Keratinocyte (primary cell): ENCODE data around the gene TFDP2. TPM values are rescaled to one million over a fixed set of nuclear protein-coding genes. Genes with fewer than 3 reads are reported as not detected.
"Not testable (repeated sequence)": the region's sequence is repeated elsewhere in the genome, so short reads cannot be mapped to it uniquely, and the experiment has no call there.

Experiments
- DNase-seq: peaks from one replicate; pipeline ENCODE4 v3.0.0-alpha.2; 2011; ENCODE audit warnings: low read depth, missing footprints, low spot score
- FAIRE-seq: peaks from 2 replicates; lab custom pipeline; 2011; peaks lifted over from hg19 to GRCh38; lab: Jason Lieb, UNC
- H2AFZ ChIP-seq: 2 replicates; pipeline ENCODE4 v1.6.0; 2012; ENCODE audit warnings: low read length, control low read depth, inconsistent platforms; ENCODE audit not compliant: control insufficient read depth
- H3K27ac ChIP-seq: 2 replicates; pipeline ENCODE4 v1.5.1; 2011; ENCODE audit warnings: low read length; ENCODE audit not compliant: control insufficient read depth, insufficient read depth
- H3K27me3 ChIP-seq: 3 replicates; pipeline ENCODE4 v1.6.0; 2011; ENCODE audit warnings: low read length; ENCODE audit not compliant: control insufficient read depth, insufficient read depth; ENCODE audit errors: extremely low read depth
- H3K36me3 ChIP-seq, 2 experiments: 2 replicates in 1 of 2; 3 replicates in 1 of 2; pipeline ENCODE4 v1.5.1; 2011; ENCODE audit warnings: low read length in 2 of 2, mild to moderate bottlenecking in 1 of 2; ENCODE audit not compliant: control insufficient read depth in 2 of 2, insufficient read depth in 2 of 2; ENCODE audit errors: extremely low read depth in 1 of 2
- H3K4me1 ChIP-seq: 3 replicates; pipeline ENCODE4 v1.5.1; 2011; ENCODE audit warnings: low read length; ENCODE audit not compliant: control insufficient read depth, insufficient read depth; ENCODE audit errors: extremely low read depth
- H3K4me2 ChIP-seq: 3 replicates; pipeline ENCODE4 v1.6.0; 2011; ENCODE audit warnings: low read depth, low read length; ENCODE audit not compliant: control insufficient read depth, insufficient read depth; ENCODE audit errors: extremely low read depth
- H3K4me3 ChIP-seq, 3 experiments: fragments of 200-600 bp in 1 of 3; sonication (generic) in 1 of 3; 2 replicates in 2 of 3; 3 replicates in 1 of 3; pipeline ENCODE4 v1.5.1; 2011 to 2016; ENCODE audit warnings: low read length in 3 of 3, mild to moderate bottlenecking in 3 of 3, control low read depth in 2 of 3, inconsistent platforms in 1 of 3, low read depth in 1 of 3, mixed read lengths in 1 of 3, mixed run types in 1 of 3, moderate library complexity in 1 of 3; ENCODE audit not compliant: control insufficient read depth in 2 of 3, insufficient read depth in 2 of 3; ENCODE audit errors: extremely low read depth in 1 of 3
- H3K79me2 ChIP-seq: 2 replicates; pipeline ENCODE4 v1.6.0; 2012; ENCODE audit warnings: low read length; ENCODE audit not compliant: control insufficient read depth, insufficient read depth
- H3K9ac ChIP-seq: 3 replicates; pipeline ENCODE4 v1.6.0; 2011; ENCODE audit warnings: low read length; ENCODE audit not compliant: control insufficient read depth, insufficient read depth; ENCODE audit errors: extremely low read depth
- H3K9me1 ChIP-seq: 3 replicates; pipeline ENCODE4 v1.6.0; 2011; ENCODE audit warnings: low read length; ENCODE audit not compliant: control insufficient read depth, insufficient read depth; ENCODE audit errors: extremely low read depth
- H3K9me3 ChIP-seq: 2 replicates; pipeline ENCODE4 v1.5.1; 2012; ENCODE audit warnings: low read depth, low read length; ENCODE audit not compliant: control insufficient read depth
- H4K20me1 ChIP-seq: 3 replicates; pipeline ENCODE4 v1.6.0; 2011; ENCODE audit warnings: low read length; ENCODE audit not compliant: control insufficient read depth, insufficient read depth; ENCODE audit errors: extremely low read depth
- EZH2 ChIP-seq: IDR thresholded peaks from one replicate; pipeline ENCODE4 v1.6.1; 2012; ENCODE audit warnings: inconsistent platforms, mild to moderate bottlenecking, low read length, moderate library complexity
- dilution Hi-C: fragments of 300-500 bp; cut with MboI; formaldehyde crosslinking; loops from one replicate; pipeline ENCODE4 v1.7.0; 2020; ENCODE audit warnings: low sequenced_read_pairs; ENCODE audit not compliant: extremely low pct_ligation_motif_present
- polyA plus RNA-seq, 5 experiments: library from polyadenylated mRNA; depleted of rRNA in 3 of 5; stranded (reverse) in 3 of 5; stranded (forward) in 1 of 5; unstranded in 1 of 5; fragments of >200 nt; gene quantifications; 1 replicate in 1 of 5; 2 replicates in 3 of 5; 3 replicates in 1 of 5; pipeline versions ENCODE4 v1.2.1 to v1.2.3, GENCODE V29; 2011 to 2012; ENCODE audit warnings: missing spikeins in 2 of 5, low read depth in 1 of 5, low replicate concordance in 1 of 5
- TF ChIP-seq, protein P1 (sequence below), 3 experiments: IDR thresholded peaks in 1 of 3; conservative IDR thresholded peaks in 1 of 3; optimal IDR thresholded peaks in 1 of 3; 2 replicates in 2 of 3; 3 replicates in 1 of 3; pipeline versions ENCODE3 to v1.5.1; 2011; ENCODE audit warnings: low read length in 3 of 3, mild to moderate bottlenecking in 3 of 3, moderate library complexity in 2 of 3, control low read depth in 1 of 3, inconsistent platforms in 1 of 3; ENCODE audit not compliant: insufficient read depth in 2 of 3; ENCODE audit errors: extremely low read depth in 1 of 3

Gene TFDP2
- polyA plus RNA-seq, 1 donor (not counting 4 experiments of a cell fraction or from before 2014, with no cell fraction given) = 40.6 TPM

DNA sequence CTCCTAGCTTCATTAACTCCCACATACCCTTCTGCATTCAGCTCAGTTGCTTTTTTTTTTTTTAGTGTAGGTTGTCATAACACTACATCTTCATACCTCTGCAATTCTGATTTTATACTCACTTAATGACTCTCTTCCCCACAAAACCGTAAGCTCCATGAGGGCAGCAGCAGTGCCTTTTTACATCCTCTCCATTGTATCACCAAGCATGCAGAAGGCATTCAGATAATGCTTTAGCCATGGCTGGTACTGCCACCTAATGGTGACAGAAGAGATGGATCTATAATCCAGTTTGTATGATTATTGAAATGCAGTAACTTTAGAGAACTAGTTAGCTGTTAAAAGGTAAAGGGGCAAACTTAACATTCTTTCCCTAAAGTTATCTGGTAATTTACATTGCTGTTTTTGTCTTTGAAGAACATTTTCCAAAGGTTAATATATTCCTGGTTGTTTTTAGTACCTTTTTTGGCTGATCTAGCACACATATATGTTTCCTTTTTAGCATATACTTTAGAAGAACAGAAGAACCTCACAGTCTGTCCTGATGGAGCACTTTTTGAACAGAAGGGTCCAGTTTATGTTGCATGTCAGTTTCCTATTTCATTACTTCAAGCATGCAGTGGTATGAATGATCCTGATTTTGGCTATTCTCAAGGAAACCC is 236.1 kb downstream of the TFDP2 start:
- Histone ChIP-seq H3K4me1 (no peaks in the 10 kb centered on the region), H3K9me3 (no peaks in the 10 kb centered on the region), H3K36me3 (peaks cover 22 to 56% of the 10 kb centered on the region in 2 experiments), H3K9ac (no peak overlapping the region), H4K20me1 (no peaks in the 10 kb centered on the region), H3K27ac (no peak overlapping the region), H3K4me3 (no peak overlapping the region), H2AFZ (no peak overlapping the region), H3K79me2 (peaks cover 2% of the 10 kb centered on the region), H3K9me1 (no peaks in the 10 kb centered on the region), H3K27me3 (no peaks in the 10 kb centered on the region), H3K4me2 (no peak overlapping the region)
- no peak for TF ChIP-seq EZH2
- TF ChIP-seq, protein P1, sequence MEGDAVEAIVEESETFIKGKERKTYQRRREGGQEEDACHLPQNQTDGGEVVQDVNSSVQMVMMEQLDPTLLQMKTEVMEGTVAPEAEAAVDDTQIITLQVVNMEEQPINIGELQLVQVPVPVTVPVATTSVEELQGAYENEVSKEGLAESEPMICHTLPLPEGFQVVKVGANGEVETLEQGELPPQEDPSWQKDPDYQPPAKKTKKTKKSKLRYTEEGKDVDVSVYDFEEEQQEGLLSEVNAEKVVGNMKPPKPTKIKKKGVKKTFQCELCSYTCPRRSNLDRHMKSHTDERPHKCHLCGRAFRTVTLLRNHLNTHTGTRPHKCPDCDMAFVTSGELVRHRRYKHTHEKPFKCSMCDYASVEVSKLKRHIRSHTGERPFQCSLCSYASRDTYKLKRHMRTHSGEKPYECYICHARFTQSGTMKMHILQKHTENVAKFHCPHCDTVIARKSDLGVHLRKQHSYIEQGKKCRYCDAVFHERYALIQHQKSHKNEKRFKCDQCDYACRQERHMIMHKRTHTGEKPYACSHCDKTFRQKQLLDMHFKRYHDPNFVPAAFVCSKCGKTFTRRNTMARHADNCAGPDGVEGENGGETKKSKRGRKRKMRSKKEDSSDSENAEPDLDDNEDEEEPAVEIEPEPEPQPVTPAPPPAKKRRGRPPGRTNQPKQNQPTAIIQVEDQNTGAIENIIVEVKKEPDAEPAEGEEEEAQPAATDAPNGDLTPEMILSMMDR (optimal IDR thresholded peaks at IDR 0.05 in 1 of 3, IDR thresholded peaks at IDR 0.05 in 1 of 3, conservative IDR thresholded peaks at IDR 0.05 in 1 of 3; ENCODE audit: extremely low read depth in 1 of 3, insufficient read depth in 2 of 3, low read length in 3 of 3) = peak; percentile 41 to 68 (median 57)
- dilution Hi-C loops = no loop called here
- DNase-seq = no peak
- FAIRE-seq = peak; percentile 9

DNA sequence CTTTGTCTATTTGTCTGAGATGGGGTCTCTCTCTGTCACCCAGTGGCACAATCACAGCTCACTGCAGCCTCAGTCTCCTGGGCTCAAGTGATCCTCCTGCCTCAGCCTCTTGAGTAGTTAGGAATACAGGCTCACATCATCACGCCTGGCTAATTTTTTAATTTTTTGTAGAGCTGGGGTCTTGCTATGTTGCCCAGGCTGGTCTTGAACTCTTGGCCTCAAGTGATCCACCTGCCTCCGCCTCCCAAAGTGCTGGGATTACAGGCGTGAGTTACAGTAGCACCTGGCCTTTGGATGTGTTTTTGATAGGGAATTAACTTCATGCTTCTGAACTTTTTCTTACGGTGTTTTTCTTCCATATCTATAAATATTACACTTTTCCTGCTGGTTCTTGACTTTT is 239.4 kb downstream of the TFDP2 start:
- H3K9ac ChIP-seq, dilution Hi-C loops, H3K27me3 ChIP-seq, FAIRE-seq, H3K4me3 ChIP-seq, H3K4me2 ChIP-seq, H2AFZ ChIP-seq, H3K79me2 ChIP-seq, H4K20me1 ChIP-seq, H3K4me1 ChIP-seq, H3K9me1 ChIP-seq, DNase-seq, H3K27ac ChIP-seq, H3K9me3 ChIP-seq: not testable (repeated sequence)
- peaks cover 23 to 45% of the 10 kb centered on the region in 2 experiments for H3K36me3 ChIP-seq

DNA sequence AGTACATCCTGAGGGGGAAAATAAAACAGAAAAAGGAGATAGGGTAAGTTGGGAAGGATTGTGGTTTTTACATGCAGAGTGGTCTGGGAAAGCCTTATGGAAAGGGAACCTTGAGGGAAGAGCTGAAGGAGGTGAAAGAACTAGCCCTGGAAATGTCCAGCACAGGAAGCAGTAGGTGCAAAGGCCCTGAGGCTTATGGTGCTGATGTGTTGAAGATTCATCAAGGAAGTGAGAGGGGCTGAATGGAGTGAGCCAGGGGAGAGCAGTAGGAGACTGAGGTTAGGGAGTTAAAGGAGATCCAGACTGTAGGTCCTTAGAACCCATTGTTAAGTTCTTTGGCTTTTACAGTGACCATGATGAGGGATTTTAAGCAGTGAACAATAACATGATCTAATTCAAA is 239.9 kb downstream of the TFDP2 start:
- Histone ChIP-seq H4K20me1 (no peaks in the 10 kb centered on the region), H3K9me1 (no peaks in the 10 kb centered on the region), H3K27me3 (no peaks in the 10 kb centered on the region), H3K4me2 (no peak overlapping the region), H3K36me3 (peaks cover 21 to 44% of the 10 kb centered on the region in 2 experiments), H3K9ac (no peak overlapping the region), H3K79me2 (peaks cover 2% of the 10 kb centered on the region), H3K4me1 (no peaks in the 10 kb centered on the region), H2AFZ (no peak overlapping the region), H3K27ac (no peak overlapping the region), H3K9me3 (no peaks in the 10 kb centered on the region), H3K4me3 (no peak overlapping the region)
- dilution Hi-C loops = no loop called here
- no peak for DNase-seq
- FAIRE-seq = no peak
- no peak for TF ChIP-seq EZH2
- TF ChIP-seq, protein P1 (optimal IDR thresholded peaks at IDR 0.05 in 1 of 3, IDR thresholded peaks at IDR 0.05 in 1 of 3, conservative IDR thresholded peaks at IDR 0.05 in 1 of 3; ENCODE audit: extremely low read depth in 1 of 3, insufficient read depth in 2 of 3, low read length in 3 of 3) = no peak
